NCI-H2227 (cell line): ENCODE data around the gene VKORC1.
"Not testable (repeated sequence)": the region's sequence is repeated elsewhere in the genome, so short reads cannot be mapped to it uniquely, and the experiment has no call there.

Experiments
- DNase-seq: peaks from one replicate; lab custom pipeline; 2025; ENCODE audit not compliant: unreplicated experiment; lab: John Stamatoyannopoulos, UW

VKORC1 gene

GRCh38 chr16:31107465-31107867, 12.9 kb upstream of the VKORC1 start:
- DNase-seq: no peak

GRCh38 chr16:31106509-31107464, 12.2 kb upstream of the VKORC1 start:
- DNase-seq: no peak

- peak; percentile 15 for DNase-seq
Observed at GRCh38 chr16:31105677-31106213, 11.1 kb upstream of the VKORC1 start.

GRCh38 chr16:31100876-31101641, 6.5 kb upstream of the VKORC1 start:
- not testable (repeated sequence) for DNase-seq

GRCh38 chr16:31099860-31100638, 5.5 kb upstream of the VKORC1 start:
- no peak for DNase-seq

- DNase-seq: peak; percentile 46
Observed at GRCh38 chr16:31094088-31094423, 541 bp downstream of the VKORC1 start.

- DNase-seq: peak; percentile 71
Observed at GRCh38 chr16:31093132-31093703, 1.4 kb downstream of the VKORC1 start.

- no peak for DNase-seq
Observed at GRCh38 chr16:31092330-31092729, 2.3 kb downstream of the VKORC1 start.

GRCh38 chr16:31090540-31090939, 4.1 kb downstream of the VKORC1 start:
- no peak for DNase-seq

GRCh38 chr16:31089199-31089598, 5.4 kb downstream of the VKORC1 start:
- no peak for DNase-seq

GRCh38 chr16:31088459-31089183, 6.0 kb downstream of the VKORC1 start, which contains the start of gene PRSS53:
PRSS53 (minus strand) TSS chr16:31088943; CDS start chr16:31088809, 134 bp downstream.
- no peak for DNase-seq

GRCh38 chr16:31087971-31088370, 6.6 kb downstream of the VKORC1 start:
- no peak for DNase-seq

GRCh38 chr16:31087481-31087880, 7.1 kb downstream of the VKORC1 start:
- no peak for DNase-seq

GRCh38 chr16:31086629-31086906, 8.0 kb downstream of the VKORC1 start:
- DNase-seq: no peak

GRCh38 chr16:31085873-31086628, 8.5 kb downstream of the VKORC1 start:
- DNase-seq: no peak

GRCh38 chr16:31085411-31085810, 9.2 kb downstream of the VKORC1 start:
- DNase-seq: no peak

GRCh38 chr16:31084584-31085302, 9.9 kb downstream of the VKORC1 start:
- DNase-seq: no peak

GRCh38 chr16:31083981-31084380, 10.6 kb downstream of the VKORC1 start:
- DNase-seq: no peak

- DNase-seq: no peak
Observed at GRCh38 chr16:31083556-31083955, 11.0 kb downstream of the VKORC1 start.
